ENCODE results near the gene CDR2.
"Not testable (repeated sequence)": the region's sequence is repeated elsewhere in the genome, so short reads cannot be mapped to it uniquely, and the experiment has no call there.

CDR2 gene

GRCh38 chr16:22374311-22375116 lies at the start of gene CDR2:
Gene CDR2, minus strand, starts transcription at chr16:22374619. Its CDS starts 310 bp downstream, at chr16:22374309.
- peak; percentile 99 for DNase-seq

- DNase-seq: no peak
These were observed 49.3 kb upstream of the CDR2 start for GRCh38 chr16:22423716-22424115.

- no peak for DNase-seq
These were observed 46.7 kb upstream of the CDR2 start for GRCh38 chr16:22421136-22421535.

- no peak for DNase-seq
These were observed 46.3 kb upstream of the CDR2 start for GRCh38 chr16:22420606-22421135.

GRCh38 chr16:22419908-22420307 lies 45.5 kb upstream of the CDR2 start:
- DNase-seq: no peak

- DNase-seq: no peak
These were observed 44.4 kb upstream of the CDR2 start for GRCh38 chr16:22418826-22419225.

- DNase-seq: not testable (repeated sequence)
These were observed 43.4 kb upstream of the CDR2 start for GRCh38 chr16:22417798-22418197.

- DNase-seq: no peak
These were observed 42.6 kb upstream of the CDR2 start for GRCh38 chr16:22417019-22417418.

- no peak for DNase-seq
These were observed 39.4 kb upstream of the CDR2 start for GRCh38 chr16:22413819-22414218.

GRCh38 chr16:22407486-22407885 lies 33.1 kb upstream of the CDR2 start:
- no peak for DNase-seq

GRCh38 chr16:22402191-22402590 lies 27.8 kb upstream of the CDR2 start:
- DNase-seq: no peak

GRCh38 chr16:22400900-22401299 lies 26.5 kb upstream of the CDR2 start:
- DNase-seq: no peak

- no peak for DNase-seq
These were observed 23.5 kb upstream of the CDR2 start for GRCh38 chr16:22397931-22398330.

- DNase-seq: no peak
These were observed 23.0 kb upstream of the CDR2 start for GRCh38 chr16:22397464-22397863.

GRCh38 chr16:22395960-22396359 lies 21.5 kb upstream of the CDR2 start:
- no peak for DNase-seq

- no peak for DNase-seq
These were observed 19.7 kb upstream of the CDR2 start for GRCh38 chr16:22394121-22394520.

GRCh38 chr16:22388101-22388644 lies 13.8 kb upstream of the CDR2 start:
- DNase-seq: no peak

- DNase-seq: no peak
These were observed 12.6 kb upstream of the CDR2 start for GRCh38 chr16:22386976-22387375.

- DNase-seq: no peak
These were observed 10.8 kb upstream of the CDR2 start for GRCh38 chr16:22385196-22385595.

- no peak for DNase-seq
These were observed 9.4 kb upstream of the CDR2 start for GRCh38 chr16:22383827-22384226.

- no peak for DNase-seq
These were observed 7.0 kb upstream of the CDR2 start for GRCh38 chr16:22381392-22381791.

GRCh38 chr16:22380529-22380928 lies 6.1 kb upstream of the CDR2 start:
- DNase-seq: no peak

GRCh38 chr16:22379656-22380055 lies 5.2 kb upstream of the CDR2 start:
- DNase-seq: no peak

GRCh38 chr16:22375963-22376640 lies 1.7 kb upstream of the CDR2 start:
- no peak for DNase-seq
